ENCODE data around the gene PEAK1. TPM values are rescaled to one million over a fixed set of nuclear protein-coding genes. Genes with fewer than 3 reads are reported as not detected.
"Not testable (repeated sequence)": the region's sequence is repeated elsewhere in the genome, so short reads cannot be mapped to it uniquely, and the experiment has no call there.

PEAK1 gene
- polyA plus RNA-seq, 1 experiment, result 40.7 TPM

DNA sequence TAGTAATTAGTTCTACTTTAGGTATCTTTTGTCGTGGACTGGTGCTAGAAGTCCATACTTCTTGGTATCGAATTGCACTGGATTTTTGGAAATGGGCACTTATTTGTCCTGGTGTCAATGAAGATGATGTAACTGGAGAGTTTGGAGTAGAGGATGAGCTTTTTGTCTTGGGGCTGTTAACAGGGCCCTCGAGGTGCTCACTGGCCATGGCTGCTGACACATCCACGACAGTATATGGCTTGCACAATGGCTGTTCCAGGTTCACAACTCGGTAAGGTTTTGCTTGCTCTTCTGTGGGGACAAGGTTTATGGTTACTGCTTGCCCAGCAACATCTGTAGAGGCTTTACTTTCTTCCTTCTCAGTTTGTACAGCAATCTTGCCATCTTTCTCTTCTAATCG, 239.6 kb downstream of the PEAK1 start:
- Histone ChIP-seq H3K27me3 (ENCODE audit: control insufficient read depth, insufficient read depth, low read length) (no peaks in the 10 kb centered on the region), H3K4me3 (ENCODE audit: low read depth, low read length) (no peak overlapping the region), H3K36me3 (ENCODE audit: control insufficient read depth, insufficient read depth, low read length) (peaks cover 6% of the 10 kb centered on the region; the same call in 1 of the 2 replicates)
- DNase-seq (ENCODE audit: low read depth), result no peak
- POLR2A ChIA-PET, result no interaction called here
- CTCF ChIA-PET, result interaction anchor here (1.0 to 4.1 kb wide), 3 partner anchors 11 to 363 kb away, joined by 3 to 10 read pairs (median 7); no protein-coding TSS in a partner anchor
- TF ChIP-seq, protein P1, sequence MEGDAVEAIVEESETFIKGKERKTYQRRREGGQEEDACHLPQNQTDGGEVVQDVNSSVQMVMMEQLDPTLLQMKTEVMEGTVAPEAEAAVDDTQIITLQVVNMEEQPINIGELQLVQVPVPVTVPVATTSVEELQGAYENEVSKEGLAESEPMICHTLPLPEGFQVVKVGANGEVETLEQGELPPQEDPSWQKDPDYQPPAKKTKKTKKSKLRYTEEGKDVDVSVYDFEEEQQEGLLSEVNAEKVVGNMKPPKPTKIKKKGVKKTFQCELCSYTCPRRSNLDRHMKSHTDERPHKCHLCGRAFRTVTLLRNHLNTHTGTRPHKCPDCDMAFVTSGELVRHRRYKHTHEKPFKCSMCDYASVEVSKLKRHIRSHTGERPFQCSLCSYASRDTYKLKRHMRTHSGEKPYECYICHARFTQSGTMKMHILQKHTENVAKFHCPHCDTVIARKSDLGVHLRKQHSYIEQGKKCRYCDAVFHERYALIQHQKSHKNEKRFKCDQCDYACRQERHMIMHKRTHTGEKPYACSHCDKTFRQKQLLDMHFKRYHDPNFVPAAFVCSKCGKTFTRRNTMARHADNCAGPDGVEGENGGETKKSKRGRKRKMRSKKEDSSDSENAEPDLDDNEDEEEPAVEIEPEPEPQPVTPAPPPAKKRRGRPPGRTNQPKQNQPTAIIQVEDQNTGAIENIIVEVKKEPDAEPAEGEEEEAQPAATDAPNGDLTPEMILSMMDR (IDR thresholded peaks at IDR 0.05; ENCODE audit: insufficient read depth, low read depth, low read length), result no peak

DNA sequence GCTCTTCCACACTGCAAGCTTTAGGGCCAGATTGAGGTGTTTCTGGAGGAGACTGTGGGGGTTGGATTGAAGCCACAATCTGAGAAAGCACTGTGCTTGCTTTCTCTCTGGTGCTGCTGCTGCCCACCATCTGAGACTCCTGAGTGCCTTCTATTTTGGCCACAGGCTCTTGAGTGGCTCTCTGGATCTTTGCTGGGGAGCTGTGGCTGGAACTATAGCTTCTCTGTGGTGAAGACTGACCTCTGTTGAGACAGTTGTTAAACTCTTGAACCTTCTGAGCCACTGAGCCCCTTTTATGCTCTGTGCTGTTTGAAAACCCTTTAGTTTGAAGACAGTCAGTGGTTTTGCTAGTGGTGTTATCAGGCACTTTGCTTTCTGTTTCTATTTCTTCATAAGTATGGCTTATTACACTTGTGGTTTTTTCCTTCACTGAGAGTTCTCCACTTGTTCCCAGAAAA, 240.3 kb downstream of the PEAK1 start:
- Histone ChIP-seq H3K27me3 (ENCODE audit: control insufficient read depth, insufficient read depth, low read length) (no peaks in the 10 kb centered on the region), H3K4me3 (ENCODE audit: low read depth, low read length) (no peak overlapping the region), H3K36me3 (ENCODE audit: control insufficient read depth, insufficient read depth, low read length) (peaks cover 6% of the 10 kb centered on the region; the same call in 1 of the 2 replicates)
- CTCF ChIA-PET, result interaction anchor here (0.6 to 4.1 kb wide), 3 partner anchors 12 to 376 kb away, joined by 3 to 10 read pairs (median 3); no protein-coding TSS in a partner anchor
- DNase-seq (ENCODE audit: low read depth), result no peak
- TF ChIP-seq, protein P1 (IDR thresholded peaks at IDR 0.05; ENCODE audit: insufficient read depth, low read depth, low read length), result no peak
- POLR2A ChIA-PET, result interaction anchor here (1.0 kb wide), 1 partner anchor 18 kb away, joined by 5 read pairs; no protein-coding TSS in a partner anchor

DNA sequence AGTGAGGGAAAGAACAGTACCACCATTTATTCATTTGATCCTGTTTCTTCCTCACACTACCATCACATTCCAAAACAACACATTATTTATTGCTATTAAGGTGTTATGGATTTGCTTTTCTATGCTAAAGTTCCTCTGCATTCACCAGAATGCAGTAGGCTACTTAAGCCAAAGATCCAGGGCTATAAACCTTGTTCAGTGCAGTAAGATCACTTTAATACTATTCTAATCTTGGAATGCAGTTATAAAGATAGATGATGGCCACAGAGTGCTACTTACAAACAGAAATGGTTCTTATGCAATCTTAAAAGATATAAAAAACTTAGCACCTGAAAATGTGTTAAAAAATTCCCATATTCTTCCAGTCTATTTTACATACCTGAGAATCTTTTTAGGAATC, 241.5 kb downstream of the PEAK1 start:
- no peak for DNase-seq (ENCODE audit: low read depth)
- TF ChIP-seq, protein P1 (IDR thresholded peaks at IDR 0.05; ENCODE audit: insufficient read depth, low read depth, low read length), result no peak
- CTCF ChIA-PET, result interaction anchor here (4.1 kb wide), 1 partner anchor 365 kb away, joined by 10 read pairs; no protein-coding TSS in a partner anchor

DNA sequence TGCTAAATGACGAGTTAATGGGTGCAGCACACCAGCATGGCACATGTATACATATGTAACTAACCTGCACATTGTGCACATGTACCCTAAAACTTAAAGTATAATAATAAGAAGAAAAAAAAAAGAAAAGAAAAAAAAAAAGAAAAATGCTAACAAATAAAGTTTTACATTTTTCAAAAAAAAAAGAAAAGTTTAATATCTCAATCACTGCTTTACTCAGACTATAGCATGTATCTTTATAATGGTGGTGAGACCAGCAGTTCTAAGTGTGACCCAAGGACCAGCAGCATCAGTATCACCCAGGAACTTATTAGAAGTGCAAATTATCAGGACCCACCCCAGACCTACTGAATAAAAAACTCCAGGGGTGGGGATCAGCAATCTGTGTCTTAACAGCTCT, 243.8 kb downstream of the PEAK1 start:
- H3K4me3 ChIP-seq (ENCODE audit: low read depth, low read length); POLR2A ChIA-PET; DNase-seq (ENCODE audit: low read depth); H3K27me3 ChIP-seq (ENCODE audit: control insufficient read depth, insufficient read depth, low read length); H3K36me3 ChIP-seq (ENCODE audit: control insufficient read depth, insufficient read depth, low read length): not testable (repeated sequence)
- CTCF ChIA-PET, result interaction anchor here (0.6 to 4.1 kb wide), 4 partner anchors 18 to 367 kb away, joined by 3 to 10 read pairs (median 3); no protein-coding TSS in a partner anchor

More for the DNA sequence above, 241.5 kb downstream of the PEAK1 start:
- Histone ChIP-seq H3K36me3 (ENCODE audit: control insufficient read depth, insufficient read depth, low read length) (peaks cover 6% of the 10 kb centered on the region; the same call in 1 of the 2 replicates), H3K4me3 (ENCODE audit: low read depth, low read length) (no peak overlapping the region), H3K27me3 (ENCODE audit: control insufficient read depth, insufficient read depth, low read length) (no peaks in the 10 kb centered on the region)
- POLR2A ChIA-PET, result no interaction called here

DNA sequence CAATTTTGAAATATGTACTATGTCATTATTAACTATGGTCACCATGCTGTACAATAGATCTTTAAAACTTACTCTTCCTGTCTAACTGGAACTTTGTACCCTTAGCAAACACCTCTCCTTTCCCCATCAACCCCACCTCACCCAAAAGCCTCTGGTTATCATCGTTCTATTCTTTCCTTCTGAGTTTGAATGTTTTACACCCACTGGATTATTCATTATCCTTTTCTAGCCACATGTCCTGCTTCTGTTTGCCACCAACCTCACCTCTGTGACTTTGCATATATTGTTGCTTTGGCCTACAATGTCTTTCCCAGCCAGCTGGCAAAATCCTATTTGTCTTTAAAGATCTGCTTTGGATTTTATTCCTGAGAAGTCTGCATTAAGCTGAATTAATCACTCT, 246.4 kb downstream of the PEAK1 start:
- DNase-seq (ENCODE audit: low read depth), result no peak
- ChIA-PET POLR2A (no interaction called here), CTCF (interaction anchor here (0.9 kb wide), 1 partner anchor 13 kb away, joined by 5 read pairs; no protein-coding TSS in a partner anchor)
- Histone ChIP-seq H3K4me3 (ENCODE audit: low read depth, low read length) (no peak overlapping the region), H3K27me3 (ENCODE audit: control insufficient read depth, insufficient read depth, low read length) (no peaks in the 10 kb centered on the region), H3K36me3 (ENCODE audit: control insufficient read depth, insufficient read depth, low read length) (no peaks in the 10 kb centered on the region; the same call in 1 of the 2 replicates)
- TF ChIP-seq, protein P1 (IDR thresholded peaks at IDR 0.05; ENCODE audit: insufficient read depth, low read depth, low read length), result no peak
